ENCODE data around the gene CXorf49.

CXorf49 gene

DNA sequence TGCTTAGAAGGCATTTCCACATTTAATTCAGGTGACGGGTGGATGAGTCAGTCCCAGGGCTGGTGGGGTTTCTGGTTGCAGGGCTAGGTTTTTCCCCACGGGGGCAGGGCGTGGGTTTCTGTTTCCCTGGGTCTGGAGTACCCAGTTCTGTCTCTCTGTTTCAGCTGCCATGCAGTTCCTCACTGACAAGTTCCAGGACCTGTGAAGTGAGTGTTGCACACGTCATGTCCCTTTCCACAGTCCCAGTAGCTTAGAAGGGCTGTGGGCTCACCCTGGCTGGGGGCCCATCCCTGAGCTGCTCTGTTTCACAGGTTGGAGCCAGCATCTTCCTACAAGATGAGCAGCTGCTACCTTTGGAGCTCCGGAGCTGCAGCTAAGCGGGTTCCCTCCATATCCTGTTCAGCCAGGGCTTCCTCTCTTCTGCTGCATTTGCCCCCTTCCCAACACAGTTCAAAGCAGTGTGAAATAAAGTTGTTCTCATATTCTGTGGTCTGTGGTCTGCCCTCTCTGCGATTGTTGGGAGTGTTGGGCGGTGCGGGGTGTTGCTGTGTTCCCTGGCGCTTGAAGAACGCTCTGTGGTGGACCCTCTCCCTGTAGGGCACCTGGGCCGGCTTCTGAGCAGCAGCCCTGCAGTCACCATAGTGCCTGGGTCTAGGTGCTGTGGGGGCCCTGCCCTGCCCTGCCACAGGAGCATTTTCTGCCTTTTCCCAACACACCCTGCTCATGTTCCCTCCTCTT, 46.9 kb downstream of the CXorf49 start:
- no peak for DNase-seq

DNA sequence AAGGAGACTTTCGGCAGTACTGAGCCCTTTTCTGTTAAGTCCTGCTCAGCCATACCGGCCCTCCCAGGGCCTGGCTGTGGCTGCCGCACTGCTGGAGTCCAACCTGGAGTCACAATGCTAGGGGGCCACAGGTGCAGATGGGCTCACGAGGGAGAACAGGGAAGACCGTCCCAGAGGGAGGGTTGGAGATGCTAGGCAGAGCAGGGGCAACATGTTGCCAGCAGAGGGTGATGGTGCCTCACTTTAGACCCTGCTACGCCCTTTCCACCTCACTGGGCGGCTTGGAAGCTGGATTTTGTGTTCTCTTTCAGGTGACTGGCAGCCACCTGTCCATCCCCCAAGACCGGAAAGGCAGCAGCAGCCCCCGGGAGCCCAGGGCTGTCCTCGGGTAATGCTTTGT, 48.1 kb downstream of the CXorf49 start:
- DNase-seq: peak in 1 of 2 donors; percentile 1

DNA sequence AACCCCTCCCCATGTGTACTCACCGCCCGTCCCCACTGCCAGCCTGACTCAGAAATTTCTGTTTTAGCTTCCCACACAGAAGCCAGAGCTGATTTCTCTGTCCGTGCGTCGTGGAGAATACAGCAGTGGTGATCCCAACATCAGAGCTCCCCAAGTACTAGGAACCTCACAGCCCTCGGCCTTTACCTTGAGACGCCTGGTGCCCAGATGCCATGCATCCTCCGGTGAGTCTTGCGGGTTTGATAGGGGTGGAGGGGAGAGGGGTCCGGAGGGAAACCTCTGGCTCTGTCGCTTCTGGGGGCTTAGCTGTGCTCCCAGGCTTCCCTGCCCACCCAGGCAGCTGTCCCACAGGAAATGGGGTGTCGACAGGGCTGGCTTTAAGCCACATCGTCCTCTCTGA, 48.6 kb downstream of the CXorf49 start:
- no peak for DNase-seq

- no peak for DNase-seq
These were observed 49.9 kb downstream of the CXorf49 start for GRCh38 chrX:71668248-71668595.

- DNase-seq: no peak
These were observed 50.5 kb downstream of the CXorf49 start, which contains the start of gene LOC101059915 for GRCh38 chrX:71667328-71668247. Gene LOC101059915 (plus strand): TSS chrX:71667546.

- DNase-seq: no peak
These were observed 51.6 kb downstream of the CXorf49 start for GRCh38 chrX:71666240-71667223.

DNA sequence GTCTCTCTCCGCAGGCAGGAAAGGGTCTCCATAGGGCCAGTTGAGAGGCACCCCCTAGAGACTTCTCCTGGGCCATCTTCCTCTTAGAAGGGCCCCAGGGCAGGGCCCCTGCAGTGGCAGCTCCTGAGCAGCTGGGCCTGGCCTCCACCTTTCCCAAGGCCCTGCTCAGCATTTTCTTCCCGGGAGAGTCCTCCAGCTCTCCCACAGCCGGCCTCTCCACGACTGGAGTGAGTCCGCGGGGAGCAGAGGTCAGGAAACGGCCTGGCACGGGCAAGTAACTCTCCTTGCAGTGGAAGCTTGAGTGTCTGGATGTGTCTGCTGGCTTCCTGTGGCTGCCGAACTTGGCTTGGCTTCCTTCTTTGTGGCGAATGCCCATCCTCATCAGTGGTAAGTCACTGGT, 52.3 kb downstream of the CXorf49 start:
- no peak for DNase-seq

DNA sequence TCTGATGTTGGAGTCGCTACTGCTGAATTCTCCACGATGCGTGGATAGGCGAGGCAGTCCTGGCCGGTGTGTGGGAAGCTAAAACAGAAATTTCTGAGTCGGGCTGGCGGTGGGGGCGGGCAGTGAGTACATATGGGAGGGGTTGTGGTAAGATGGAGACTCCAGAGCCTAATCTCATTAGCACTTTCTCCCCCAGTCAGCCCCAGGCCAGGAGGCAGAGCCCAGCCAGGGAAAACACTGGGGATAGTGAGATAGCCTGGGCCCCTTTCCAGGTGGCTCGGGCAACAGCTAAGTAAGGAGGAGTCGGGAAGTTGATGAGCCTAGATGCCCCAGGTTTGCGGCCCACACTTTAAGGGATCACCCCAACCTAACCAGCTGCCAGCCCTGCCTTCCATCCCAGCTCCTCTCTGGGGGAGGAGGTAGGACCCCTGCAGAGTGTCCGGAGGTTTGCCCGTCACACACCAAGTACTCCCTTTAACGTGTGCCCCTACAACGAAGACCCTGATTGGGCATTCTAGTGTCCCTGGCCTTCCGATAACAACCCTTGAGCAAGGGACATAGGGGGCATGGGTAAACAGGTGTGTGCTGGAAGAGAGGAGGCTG, 53.1 kb downstream of the CXorf49 start:
- no peak for DNase-seq
